CD4-positive, alpha-beta T cell treated with Interleukin-17A for 4 hours (primary cell): ENCODE data around the gene FAM83D.
A peak's percentile ranks its signal among the peaks of the same experiment; 100 is the strongest.

Experiments
- DNase-seq: peaks from one replicate; pipeline ENCODE4 v3.0.0-alpha.2; 2020; ENCODE audit warnings: mixed read lengths

The FAM83D gene

DNA sequence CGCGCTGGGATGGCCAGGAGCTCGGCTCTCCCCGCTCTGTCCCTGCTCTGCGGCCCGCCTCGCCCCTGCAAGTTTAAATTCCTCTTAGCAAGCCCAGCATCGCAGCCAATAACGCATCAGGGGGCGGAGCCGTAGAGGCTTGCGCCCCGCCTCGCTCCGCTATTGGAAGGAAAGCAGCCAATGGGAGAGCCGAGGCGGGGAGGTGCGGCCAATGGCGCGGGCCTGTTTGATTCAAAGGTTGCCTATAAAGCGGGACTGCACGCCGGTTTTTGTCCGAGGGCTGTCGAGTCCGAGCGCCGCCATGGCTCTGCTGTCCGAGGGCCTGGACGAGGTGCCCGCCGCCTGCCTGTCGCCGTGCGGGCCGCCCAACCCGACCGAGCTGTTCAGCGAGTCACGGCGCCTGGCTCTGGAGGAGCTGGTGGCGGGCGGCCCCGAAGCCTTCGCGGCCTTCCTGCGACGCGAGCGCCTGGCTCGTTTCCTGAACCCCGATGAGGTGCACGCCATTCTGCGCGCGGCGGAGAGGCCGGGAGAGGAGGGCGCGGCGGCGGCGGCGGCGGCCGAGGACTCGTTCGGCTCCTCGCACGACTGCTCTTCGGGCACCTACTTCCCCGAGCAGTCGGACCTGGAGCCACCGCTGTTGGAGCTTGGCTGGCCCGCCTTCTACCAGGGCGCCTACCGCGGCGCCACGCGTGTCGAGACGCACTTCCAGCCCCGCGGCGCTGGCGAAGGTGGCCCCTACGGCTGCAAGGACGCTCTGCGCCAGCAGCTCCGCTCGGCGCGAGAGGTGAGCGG, at the start of gene FAM83D:
FAM83D (plus strand) TSS at position 276 of the 792 bp plus-strand sequence; CDS start at position 302, 26 bp downstream.
- peak; percentile 94 for DNase-seq

DNA sequence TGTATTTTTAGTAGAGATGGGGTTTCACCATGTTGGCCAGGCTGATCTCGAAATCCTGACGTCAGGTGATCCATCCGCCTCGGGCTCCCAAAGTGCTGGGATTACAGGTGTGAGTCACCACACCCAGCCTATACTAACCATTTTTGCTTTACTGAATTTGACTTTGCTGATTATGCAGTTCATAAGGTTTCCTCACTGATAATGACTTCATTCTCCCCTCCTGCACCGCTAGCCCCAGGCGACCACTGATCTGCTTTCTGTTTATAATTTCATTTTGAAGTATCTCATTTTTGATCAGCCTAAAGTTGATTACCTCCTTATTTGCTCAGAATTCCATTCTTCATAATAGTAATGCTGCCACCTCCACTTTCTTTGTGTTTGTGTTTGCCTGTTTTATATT, 48.7 kb upstream of the FAM83D start:
- no peak for DNase-seq

DNA sequence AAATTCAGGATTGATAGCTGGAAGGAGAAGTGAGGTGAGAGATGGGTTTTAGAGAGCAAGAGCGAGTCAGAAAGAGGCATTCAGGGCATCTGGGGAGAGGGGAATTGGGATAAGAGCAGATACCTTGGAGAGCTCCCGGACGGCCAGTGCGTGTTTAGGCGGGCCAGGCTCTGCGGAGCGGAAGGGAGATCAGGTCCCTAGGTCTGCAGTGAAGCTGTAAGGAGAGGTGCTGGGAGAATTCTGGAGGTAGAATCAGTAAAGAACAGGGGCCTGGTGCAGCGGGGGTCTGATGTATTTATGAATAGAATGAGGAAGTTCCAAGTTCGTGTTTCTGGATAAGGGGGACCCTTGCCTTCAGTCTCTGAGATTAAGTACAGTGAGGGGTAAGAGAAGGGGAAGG, 47.4 kb upstream of the FAM83D start:
- no peak for DNase-seq

DNA sequence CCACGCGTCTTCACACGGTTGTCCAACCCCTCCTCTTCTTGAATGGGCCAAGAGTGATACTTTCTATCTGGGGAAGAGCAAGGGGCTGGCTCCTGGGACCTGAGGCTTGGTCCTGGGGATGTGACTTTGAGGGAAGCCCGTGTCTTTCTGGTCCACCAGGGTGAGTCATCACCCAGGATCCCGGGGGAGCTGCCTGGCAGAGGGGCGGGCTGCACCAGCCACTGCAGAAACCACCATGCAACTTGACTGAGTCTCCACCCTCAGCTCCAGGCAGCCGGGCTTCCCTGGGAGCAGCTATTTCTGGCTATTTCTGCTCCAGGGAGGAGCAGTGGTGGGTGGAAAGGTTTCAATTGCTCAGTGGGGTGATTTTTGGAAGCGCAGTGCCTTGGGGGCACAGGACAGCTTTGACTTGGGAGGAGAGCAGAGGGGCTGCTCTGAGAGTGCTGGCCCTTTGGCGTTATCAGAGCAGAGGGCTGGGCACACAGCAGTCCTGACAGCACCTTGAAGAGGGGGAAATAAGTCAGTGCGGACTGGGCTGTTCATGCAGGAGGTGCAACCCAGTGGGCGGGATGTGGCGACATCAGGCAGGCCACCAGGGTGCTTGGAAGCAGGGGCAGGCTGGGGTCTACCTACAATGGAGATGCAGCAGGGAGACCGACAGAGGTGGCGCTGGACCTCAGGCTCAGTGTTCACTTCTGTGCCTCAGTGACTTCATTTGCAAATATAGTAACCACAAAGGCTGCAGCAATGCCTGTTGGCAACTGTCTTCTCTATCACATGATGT, 45.1 kb upstream of the FAM83D start:
- DNase-seq: no peak

- DNase-seq: no peak
These were observed 44.3 kb upstream of the FAM83D start for GRCh38 chr20:38881806-38882440.

- DNase-seq: no peak
These were observed 43.6 kb upstream of the FAM83D start for GRCh38 chr20:38882600-38882999.

GRCh38 chr20:38883081-38883980, 42.9 kb upstream of the FAM83D start:
- no peak for DNase-seq

DNA sequence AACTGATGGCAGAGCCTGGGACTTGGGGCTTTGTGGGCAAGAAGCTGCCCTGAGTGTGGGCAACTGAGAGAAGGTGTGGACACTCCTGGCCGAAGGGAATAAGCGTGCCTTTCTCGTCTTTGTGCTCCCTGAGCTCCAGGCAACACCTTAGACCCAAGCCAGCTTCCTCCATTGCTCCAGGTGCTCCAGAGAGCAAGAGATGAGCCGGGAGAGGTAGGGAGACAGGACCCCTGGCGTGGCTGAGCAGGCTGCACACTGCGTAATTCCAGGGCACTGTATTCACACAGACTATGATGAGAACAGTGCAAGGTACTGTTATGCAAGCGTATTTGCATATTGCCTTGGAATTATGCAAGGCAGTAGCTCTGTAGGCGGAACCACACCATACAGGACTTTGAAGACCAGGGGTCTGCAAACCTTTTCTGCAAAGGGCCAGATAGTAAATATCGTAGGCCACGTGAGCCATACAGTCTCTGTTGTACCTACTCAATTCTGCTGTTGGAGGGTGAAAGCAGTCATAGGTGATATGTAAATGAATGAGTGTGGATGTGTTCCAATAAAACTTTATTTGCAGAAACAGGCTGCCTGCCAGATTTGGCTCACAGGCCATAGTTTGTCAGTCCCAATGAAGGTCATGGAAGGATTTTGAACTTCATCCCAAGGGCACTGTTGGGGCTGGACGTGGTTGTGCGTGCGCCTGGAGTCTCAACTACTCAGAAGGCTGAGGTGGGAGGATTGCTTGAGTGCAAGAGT, 42.1 kb upstream of the FAM83D start:
- no peak for DNase-seq

DNA sequence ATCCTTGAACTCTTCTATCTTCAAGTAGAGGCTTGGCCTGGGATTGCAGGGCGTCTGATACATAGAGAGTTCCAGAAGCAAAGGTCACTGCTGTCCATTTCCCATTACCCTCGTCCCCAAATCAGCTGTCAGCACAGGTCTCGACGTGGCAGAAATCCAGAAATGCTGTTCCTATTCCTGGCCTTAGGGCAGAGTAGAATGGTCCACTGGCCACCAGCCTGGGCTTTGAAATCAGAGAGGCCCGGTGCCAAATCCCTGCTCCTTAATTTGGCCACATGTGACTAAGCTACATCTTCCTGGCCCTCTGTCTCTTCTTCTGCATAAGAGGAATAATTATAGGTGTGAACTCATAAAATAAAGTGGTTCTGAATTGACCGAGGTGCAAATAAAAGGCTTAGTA, 40.9 kb upstream of the FAM83D start:
- DNase-seq: no peak

GRCh38 chr20:38888059-38888831, 38.0 kb upstream of the FAM83D start:
- DNase-seq: no peak

DNA sequence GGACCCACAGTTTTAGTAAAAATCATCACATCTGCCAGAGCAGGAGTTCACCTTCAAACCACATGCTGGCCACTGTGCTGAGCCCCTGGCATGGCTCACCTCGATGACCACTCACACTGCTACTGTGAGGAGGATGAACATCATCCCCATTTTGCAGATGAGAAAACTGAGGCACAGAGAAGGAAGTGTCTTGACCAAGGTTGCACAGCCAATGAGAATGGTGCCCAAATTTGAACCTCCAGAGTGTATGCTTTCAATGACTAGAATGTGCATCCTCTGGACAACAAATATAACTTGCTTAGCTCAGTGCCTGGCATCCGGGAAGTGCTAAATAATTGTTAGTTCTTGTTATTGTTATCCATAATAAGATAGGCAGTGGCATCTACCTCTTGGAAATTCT, 37.2 kb upstream of the FAM83D start:
- no peak for DNase-seq

DNA sequence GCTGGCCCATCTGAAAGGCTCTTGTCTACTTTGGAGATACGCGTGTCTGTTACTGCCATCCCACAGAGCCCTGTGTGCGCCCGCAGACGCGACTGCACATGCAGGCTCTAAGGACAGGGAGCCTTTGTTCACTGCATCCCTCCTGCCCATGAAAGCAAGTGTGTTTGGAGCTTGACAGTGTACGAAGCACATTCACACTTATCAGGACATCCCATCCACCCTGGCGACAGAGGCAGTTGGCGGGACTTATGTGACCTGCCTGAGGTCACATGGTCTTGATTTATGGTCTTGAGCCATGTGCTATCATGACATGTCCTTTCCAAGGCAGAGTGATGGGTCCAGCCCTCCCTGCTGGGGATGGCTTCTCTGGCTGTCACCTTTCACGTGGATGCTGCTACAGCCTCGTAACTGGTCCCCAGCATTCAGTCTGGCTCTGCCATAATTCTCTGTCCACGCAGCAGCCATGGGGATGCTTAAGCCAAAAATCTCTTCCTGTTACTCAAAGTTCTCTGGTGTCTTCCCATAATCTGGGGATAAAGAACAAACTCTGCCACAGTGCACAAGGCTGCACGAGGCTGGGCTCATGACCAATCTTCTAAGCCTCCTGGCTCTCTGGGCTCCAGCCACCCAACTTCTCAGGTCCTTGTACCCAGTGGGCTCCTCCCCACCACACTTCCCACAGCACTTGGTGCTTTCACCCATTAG, 36.3 kb upstream of the FAM83D start:
- no peak for DNase-seq

DNA sequence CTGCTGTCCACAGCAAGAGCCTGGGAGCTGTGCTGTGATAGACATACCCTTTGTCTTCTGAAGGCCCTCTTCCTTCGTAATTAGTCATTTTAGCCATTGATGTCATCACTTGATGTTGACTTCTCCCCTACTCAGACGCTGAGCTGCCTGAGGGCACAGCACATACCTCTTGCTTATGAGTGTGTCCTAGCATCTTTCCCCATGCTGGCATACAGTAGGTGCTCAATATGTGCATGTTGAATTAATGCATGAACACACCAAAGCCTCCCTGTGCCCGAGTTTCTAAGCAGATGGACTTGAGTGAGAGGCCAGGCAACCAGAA, 35.8 kb upstream of the FAM83D start:
- DNase-seq: no peak

DNA sequence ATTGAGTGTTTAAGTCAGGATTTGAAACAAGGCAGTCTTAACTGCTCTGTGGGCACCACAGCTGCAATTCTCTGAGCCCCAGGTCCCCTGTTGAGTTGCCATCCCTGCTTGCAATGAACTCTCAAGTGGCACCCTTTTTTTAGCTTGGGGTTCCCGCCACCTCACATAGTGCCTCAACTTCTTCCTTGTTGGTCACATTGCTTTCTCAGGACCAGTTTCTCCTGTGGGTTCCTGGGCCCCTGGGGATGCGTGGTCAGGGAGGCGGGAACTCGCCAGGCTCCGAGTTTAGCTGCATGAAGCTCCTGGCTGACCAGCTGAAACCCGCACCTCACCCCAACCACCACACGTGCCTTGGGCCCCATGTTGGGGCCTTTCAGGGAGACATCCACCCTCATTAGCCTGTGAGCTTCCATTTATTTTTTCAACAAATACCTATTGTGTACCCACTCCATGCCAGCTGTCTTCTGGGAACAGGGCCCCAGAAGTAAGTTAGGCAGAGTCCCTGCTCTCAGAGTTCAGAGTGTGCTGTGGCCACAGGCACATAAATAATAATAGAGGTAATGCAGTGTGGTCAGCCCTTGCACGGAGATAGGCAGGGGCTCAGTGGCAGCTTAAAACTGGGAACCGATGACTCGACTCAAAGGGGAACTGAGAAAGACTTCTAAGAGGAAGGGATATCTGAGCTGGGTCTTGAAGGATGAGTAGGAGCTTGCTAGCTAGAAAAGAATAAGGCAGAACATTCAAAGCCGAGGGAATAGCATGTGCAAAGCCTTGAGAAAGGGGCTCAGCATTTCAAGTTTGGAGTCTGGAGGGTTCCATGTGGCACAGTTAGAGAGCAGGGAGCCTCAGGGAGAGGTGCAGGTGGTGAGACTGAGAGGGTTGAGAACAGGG, 33.9 kb upstream of the FAM83D start:
- no peak for DNase-seq

DNA sequence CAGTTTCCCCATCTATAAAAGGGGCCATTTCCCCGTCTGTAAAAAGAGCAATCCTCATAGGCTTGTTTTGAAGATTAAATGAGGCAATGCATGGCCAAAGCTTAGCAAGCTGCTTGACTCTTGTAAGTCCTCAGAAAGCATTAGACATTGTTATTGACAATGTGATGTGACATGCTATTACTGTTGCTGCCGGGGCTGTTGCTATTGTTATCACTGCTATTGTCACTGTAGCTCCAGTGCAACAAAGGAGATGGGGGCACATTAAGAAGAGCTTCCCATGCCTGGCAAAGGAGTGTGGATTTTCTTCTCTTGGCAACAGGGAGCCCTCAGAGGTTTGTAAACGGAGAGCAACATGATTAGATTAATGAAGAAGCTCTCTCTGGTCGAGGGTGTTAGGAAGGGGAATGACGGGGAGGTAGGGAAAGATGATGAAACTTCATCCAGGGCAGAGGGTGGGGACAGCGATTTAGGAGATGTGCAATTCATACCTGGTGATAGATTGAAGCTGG, 33.1 kb upstream of the FAM83D start:
- DNase-seq: no peak

GRCh38 chr20:38893565-38894090, 32.6 kb upstream of the FAM83D start:
- DNase-seq: peak; percentile 84

GRCh38 chr20:38894091-38894847, 31.9 kb upstream of the FAM83D start:
- DNase-seq: no peak
